Measurements from ENCODE around the gene DCLK2. TPM values are rescaled to one million over a fixed set of nuclear protein-coding genes. Genes with fewer than 3 reads are reported as not detected.

The DCLK2 gene
- total RNA-seq, 1 donor from 2014 or later, result 3.4 TPM

DNA sequence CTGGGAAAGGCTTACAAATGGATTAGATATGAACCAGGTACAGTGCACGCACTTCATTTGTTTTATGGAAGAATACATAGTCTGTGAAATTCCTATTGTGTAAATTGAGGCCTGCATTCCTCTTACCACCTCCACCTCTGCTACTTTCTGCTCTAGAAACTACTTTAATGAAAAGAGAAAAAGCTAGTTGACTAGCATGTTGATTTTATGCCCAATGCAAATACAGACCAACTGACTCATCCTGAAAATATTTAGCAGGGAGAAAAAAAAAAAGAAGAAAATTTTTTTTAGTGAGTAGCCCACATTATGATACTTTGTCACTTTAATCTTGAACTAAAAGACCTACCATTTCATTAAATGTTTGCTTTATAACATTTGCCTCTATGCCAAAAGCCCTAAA is 41.2 kb downstream of the DCLK2 start:
- no peaks in the 10 kb centered on the region for H3K36me3 ChIP-seq (ENCODE audit: control insufficient read depth, insufficient read depth, low read length)
- DNase-seq (ENCODE audit: low read depth), result no peak
- TF ChIP-seq, protein P1, sequence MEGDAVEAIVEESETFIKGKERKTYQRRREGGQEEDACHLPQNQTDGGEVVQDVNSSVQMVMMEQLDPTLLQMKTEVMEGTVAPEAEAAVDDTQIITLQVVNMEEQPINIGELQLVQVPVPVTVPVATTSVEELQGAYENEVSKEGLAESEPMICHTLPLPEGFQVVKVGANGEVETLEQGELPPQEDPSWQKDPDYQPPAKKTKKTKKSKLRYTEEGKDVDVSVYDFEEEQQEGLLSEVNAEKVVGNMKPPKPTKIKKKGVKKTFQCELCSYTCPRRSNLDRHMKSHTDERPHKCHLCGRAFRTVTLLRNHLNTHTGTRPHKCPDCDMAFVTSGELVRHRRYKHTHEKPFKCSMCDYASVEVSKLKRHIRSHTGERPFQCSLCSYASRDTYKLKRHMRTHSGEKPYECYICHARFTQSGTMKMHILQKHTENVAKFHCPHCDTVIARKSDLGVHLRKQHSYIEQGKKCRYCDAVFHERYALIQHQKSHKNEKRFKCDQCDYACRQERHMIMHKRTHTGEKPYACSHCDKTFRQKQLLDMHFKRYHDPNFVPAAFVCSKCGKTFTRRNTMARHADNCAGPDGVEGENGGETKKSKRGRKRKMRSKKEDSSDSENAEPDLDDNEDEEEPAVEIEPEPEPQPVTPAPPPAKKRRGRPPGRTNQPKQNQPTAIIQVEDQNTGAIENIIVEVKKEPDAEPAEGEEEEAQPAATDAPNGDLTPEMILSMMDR (IDR thresholded peaks at IDR 0.05; ENCODE audit: insufficient read depth, low read length, poor library complexity, severe bottlenecking), result no peak
- no peaks in the 10 kb centered on the region for H3K27me3 ChIP-seq (ENCODE audit: control insufficient read depth, insufficient read depth, low read length)
- H3K4me3 ChIP-seq (ENCODE audit: low read depth, low read length), result no peak overlapping the region

DNA sequence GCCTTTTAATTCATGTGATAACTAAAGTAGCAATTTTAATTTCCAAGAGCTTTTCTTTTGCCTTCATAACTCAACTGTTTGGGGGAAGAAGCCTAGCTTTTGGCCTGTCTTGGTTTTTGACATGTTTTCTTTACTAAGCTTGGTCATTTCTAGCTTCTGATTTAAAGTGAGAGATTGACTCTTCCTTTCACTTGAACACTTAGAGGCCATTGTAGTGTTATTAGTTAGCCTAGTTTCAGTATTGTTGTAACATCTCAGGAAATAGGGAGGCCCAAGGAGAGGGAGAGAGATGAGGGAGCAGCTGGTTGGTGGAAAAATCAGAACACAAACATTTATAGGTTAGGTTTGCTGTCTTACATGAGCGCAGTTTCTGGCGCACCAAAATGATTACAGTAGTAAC is 44.8 kb downstream of the DCLK2 start:
- Histone ChIP-seq H3K36me3 (ENCODE audit: control insufficient read depth, insufficient read depth, low read length) (no peaks in the 10 kb centered on the region), H3K27me3 (ENCODE audit: control insufficient read depth, insufficient read depth, low read length) (no peaks in the 10 kb centered on the region), H3K4me3 (ENCODE audit: low read depth, low read length) (no peak overlapping the region)
- TF ChIP-seq, protein P1 (IDR thresholded peaks at IDR 0.05; ENCODE audit: insufficient read depth, low read length, poor library complexity, severe bottlenecking), result no peak
- no peak for DNase-seq (ENCODE audit: low read depth)

DNA sequence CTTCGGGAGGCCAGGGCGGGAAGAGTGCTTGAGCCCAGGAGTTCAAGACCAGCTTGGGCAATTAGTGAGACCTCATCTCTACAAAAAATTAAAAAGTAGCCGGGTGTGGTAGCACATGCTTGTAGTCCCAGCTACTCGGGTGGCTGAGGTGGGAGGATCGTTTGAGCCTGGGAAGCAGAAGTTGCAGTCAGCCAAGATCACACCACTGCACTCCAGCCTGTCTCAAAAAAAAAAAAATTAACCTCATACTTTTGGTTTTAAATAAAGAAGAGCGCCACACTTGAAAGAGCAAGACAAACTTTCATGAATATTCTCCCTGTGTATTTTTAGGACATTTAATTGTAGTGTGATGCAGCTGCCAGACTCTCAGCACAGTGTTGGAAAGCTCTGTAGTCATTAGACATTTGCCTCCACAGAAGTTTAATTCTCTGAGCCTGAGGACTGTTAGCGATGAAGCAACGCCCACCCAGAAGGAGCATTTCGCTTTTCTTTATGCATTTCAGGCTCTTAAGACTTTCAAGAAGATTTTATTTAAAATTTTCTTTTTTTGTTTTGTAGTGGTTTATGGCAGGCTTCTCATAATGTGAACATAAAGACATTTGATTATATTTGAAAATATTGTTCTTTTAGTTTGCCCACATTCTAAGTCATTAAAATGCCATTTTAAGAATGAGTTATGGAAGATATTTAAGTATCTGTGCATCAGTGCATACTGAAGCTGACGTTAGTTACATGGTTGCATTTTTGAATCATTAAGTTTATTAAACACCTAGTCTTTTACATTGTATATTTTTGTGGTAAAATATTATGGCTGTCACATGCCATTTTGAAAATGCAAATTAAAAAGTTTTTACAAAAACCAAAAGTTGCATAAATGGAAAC is 45.8 kb downstream of the DCLK2 start:
- no peak for DNase-seq (ENCODE audit: low read depth)
- Histone ChIP-seq H3K36me3 (ENCODE audit: control insufficient read depth, insufficient read depth, low read length) (no peaks in the 10 kb centered on the region), H3K27me3 (ENCODE audit: control insufficient read depth, insufficient read depth, low read length) (no peaks in the 10 kb centered on the region), H3K4me3 (ENCODE audit: low read depth, low read length) (no peak overlapping the region)
- TF ChIP-seq, protein P1 (IDR thresholded peaks at IDR 0.05; ENCODE audit: insufficient read depth, low read length, poor library complexity, severe bottlenecking), result no peak

DNA sequence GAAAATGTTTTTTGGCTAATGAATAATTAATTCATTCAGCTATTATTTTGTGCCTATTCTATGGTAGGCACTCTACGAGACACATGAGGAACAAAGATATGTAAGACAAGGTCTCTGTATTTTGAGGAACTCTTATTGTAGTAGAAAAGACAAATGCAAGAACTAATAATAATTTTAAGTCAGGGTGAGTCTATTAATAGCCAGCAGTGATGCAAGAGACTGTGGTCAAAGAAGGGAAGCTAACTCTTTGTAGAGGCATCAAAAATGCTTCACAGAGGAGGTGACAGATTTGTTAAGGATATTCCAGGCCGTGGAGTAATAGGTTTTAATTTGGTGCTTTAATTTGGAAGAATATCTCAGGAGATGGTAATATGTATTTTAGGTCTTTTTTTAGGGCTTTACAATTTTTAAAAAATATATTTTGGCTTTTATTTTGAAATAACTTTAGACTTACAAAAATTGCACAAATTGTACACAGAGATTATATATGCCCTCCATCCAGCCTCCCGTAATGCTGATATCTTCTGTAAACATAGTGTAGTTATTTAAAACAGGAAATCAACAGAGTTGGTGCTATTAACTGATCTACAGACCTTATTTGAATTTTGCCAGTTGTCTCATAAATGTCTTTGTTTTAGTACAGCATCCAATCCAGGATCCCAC is 48.1 kb downstream of the DCLK2 start:
- no peaks in the 10 kb centered on the region for H3K27me3 ChIP-seq (ENCODE audit: control insufficient read depth, insufficient read depth, low read length)
- no peak for DNase-seq (ENCODE audit: low read depth)
- TF ChIP-seq, protein P1 (IDR thresholded peaks at IDR 0.05; ENCODE audit: insufficient read depth, low read length, poor library complexity, severe bottlenecking), result no peak
- H3K4me3 ChIP-seq (ENCODE audit: low read depth, low read length), result no peak overlapping the region
- no peaks in the 10 kb centered on the region for H3K36me3 ChIP-seq (ENCODE audit: control insufficient read depth, insufficient read depth, low read length)

DNA sequence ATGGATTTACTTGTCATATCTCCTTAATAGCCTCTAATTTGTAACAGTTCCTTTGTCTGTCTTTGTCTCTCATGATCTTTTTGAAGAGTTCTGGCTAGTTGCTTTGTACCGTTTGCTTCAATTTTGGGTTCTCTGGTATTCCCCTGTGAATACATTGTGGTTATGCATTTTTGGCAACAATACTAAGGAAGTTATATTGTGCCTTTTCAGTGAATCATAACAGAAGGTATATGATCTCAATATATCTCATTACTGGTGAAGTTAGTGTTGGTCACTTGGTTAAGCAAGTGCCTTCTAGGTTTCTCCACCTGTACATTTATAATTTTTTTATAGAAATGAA is 48.6 kb downstream of the DCLK2 start:
- TF ChIP-seq, protein P1 (IDR thresholded peaks at IDR 0.05; ENCODE audit: insufficient read depth, low read length, poor library complexity, severe bottlenecking), result no peak
- H3K27me3 ChIP-seq (ENCODE audit: control insufficient read depth, insufficient read depth, low read length), result no peaks in the 10 kb centered on the region
- DNase-seq (ENCODE audit: low read depth), result no peak
- no peaks in the 10 kb centered on the region for H3K36me3 ChIP-seq (ENCODE audit: control insufficient read depth, insufficient read depth, low read length)
- no peak overlapping the region for H3K4me3 ChIP-seq (ENCODE audit: low read depth, low read length)
